DOHH2 (cell line): ENCODE results near the gene DNAAF3.

Source experiments
- CTCF ChIP-seq: fragments of 200-600 bp; sonication (generic); IDR thresholded peaks from one replicate; pipeline ENCODE4 v1.5.1; 2014; ENCODE audit warnings: antibody characterized with exemption, mild to moderate bottlenecking, low read depth, low read length; ENCODE audit not compliant: poor library complexity, severe bottlenecking
- EZH2phosphoT487 ChIP-seq: fragments of 200-600 bp; sonication (generic); IDR thresholded peaks from 2 replicates; pipeline ENCODE4 v1.6.1; 2017; ENCODE audit warnings: borderline replicate concordance, mild to moderate bottlenecking, antibody characterized with exemption, low read length, moderate library complexity, mixed read lengths

GRCh38 chr19:55181740-55182139, 15.3 kb upstream of the DNAAF3 start:
- TF ChIP-seq CTCF (no peak), EZH2phosphoT487 (no peak)
